IMR-90 (cell line): Measurements from ENCODE around the gene HPN. TPM values are rescaled to one million over a fixed set of nuclear protein-coding genes. Genes with fewer than 3 reads are reported as not detected.

Experiments
- ATAC-seq: fragments of 200-7000 bp; cut with Tn5 transposase; 2 replicates; pipeline ENCODE4 v1.9.1; 2020; ENCODE audit warnings: low read depth, mild to moderate bottlenecking, moderate library complexity
- BruUV-seq: library from RNA; stranded (reverse); fragments of 400-500 nt; replicated peaks from 2 replicates; lab custom pipeline; 2021; lab: Mats Ljungman, UMichigan
- CTCF ChIA-PET: fragments of 300-600 bp; formaldehyde crosslinking; extraction: SDS; loops from one replicate; lab custom pipeline; 2021; ENCODE audit warnings: antibody characterized with exemption; lab: Yijun Ruan, JAX
- POLR2A ChIA-PET: fragments of 300-600 bp; sonication (Branson Sonifier 250); formaldehyde crosslinking; loops from one replicate; lab custom pipeline; 2022; ENCODE audit warnings: antibody characterized with exemption; ENCODE audit not compliant: unreplicated experiment; lab: Charles Lee
- DNase-seq: peaks from one replicate; pipeline ENCODE4 v3.0.0; 2013
- H2AFZ ChIP-seq: replicated peaks from 2 replicates; pipeline ENCODE3; 2013; ENCODE audit warnings: low read length, mild to moderate bottlenecking; ENCODE audit not compliant: poor library complexity
- H2AK5ac ChIP-seq: 2 replicates; pipeline ENCODE4 v1.6.1; 2013; ENCODE audit warnings: low read depth, low read length, inconsistent platforms
- H2AK9ac ChIP-seq: replicated peaks from 2 replicates; pipeline ENCODE3; 2013; ENCODE audit warnings: mild to moderate bottlenecking, low read depth, low read length, moderate library complexity; ENCODE audit not compliant: poor library complexity
- H2BK120ac ChIP-seq: 2 replicates; pipeline ENCODE4 v1.6.1; 2013; ENCODE audit warnings: low read depth, low read length, inconsistent platforms
- H2BK15ac ChIP-seq: 3 replicates; pipeline ENCODE4 v1.6.1; 2013; ENCODE audit warnings: low read depth, low read length, inconsistent platforms
- H2BK20ac ChIP-seq: 2 replicates; pipeline ENCODE4 v1.6.1; 2013; ENCODE audit warnings: low read depth, mild to moderate bottlenecking, inconsistent platforms, low read length, moderate library complexity
- H2BK5ac ChIP-seq: 2 replicates; pipeline ENCODE4 v1.6.1; 2013; ENCODE audit warnings: mild to moderate bottlenecking, low read depth, low read length, inconsistent platforms; ENCODE audit not compliant: poor library complexity, severe bottlenecking
- H3K14ac ChIP-seq: replicated peaks from 2 replicates; pipeline ENCODE4 v1.6.1; 2013; ENCODE audit warnings: low read depth, low read length, inconsistent platforms
- H3K18ac ChIP-seq: 2 replicates; pipeline ENCODE4 v1.6.1; 2013; ENCODE audit warnings: low read depth, low read length, control low read depth
- H3K23ac ChIP-seq: 2 replicates; pipeline ENCODE4 v1.6.1; 2013; ENCODE audit warnings: low read depth, low read length, inconsistent platforms
- H3K27ac ChIP-seq: 2 replicates; pipeline ENCODE4 v1.5.1; 2013; ENCODE audit warnings: mild to moderate bottlenecking, control low read depth, low read length; ENCODE audit not compliant: insufficient read depth
- H3K27me3 ChIP-seq: 2 replicates; pipeline ENCODE4 v1.6.1; 2013; ENCODE audit warnings: low read length; ENCODE audit not compliant: control insufficient read depth, insufficient read depth
- H3K36me3 ChIP-seq: 2 replicates; pipeline ENCODE4 v1.6.1; 2013; ENCODE audit warnings: low read length, mixed read lengths; ENCODE audit not compliant: control insufficient read depth, insufficient read depth
- H3K4ac ChIP-seq: 2 replicates; pipeline ENCODE4 v1.6.1; 2013; ENCODE audit warnings: low read depth, low read length, inconsistent platforms
- H3K4me1 ChIP-seq: 2 replicates; pipeline ENCODE4 v1.6.1; 2013; ENCODE audit warnings: low read length, mixed read lengths; ENCODE audit not compliant: control insufficient read depth, insufficient read depth
- H3K4me2 ChIP-seq: 2 replicates; pipeline ENCODE4 v1.6.1; 2013; ENCODE audit warnings: low read depth, mild to moderate bottlenecking, control low read depth, low read length, moderate library complexity
- H3K4me3 ChIP-seq: 2 replicates; pipeline ENCODE4 v1.5.1; 2013; ENCODE audit warnings: low read depth, mild to moderate bottlenecking, control low read depth, low read length, moderate library complexity; ENCODE audit not compliant: insufficient read depth
- H3K56ac ChIP-seq: 2 replicates; pipeline ENCODE4 v1.6.1; 2013; ENCODE audit warnings: low read length, inconsistent platforms; ENCODE audit not compliant: insufficient read depth; ENCODE audit errors: extremely low read depth
- H3K79me1 ChIP-seq, 2 experiments: 2 replicates each; pipeline ENCODE4 v1.6.1; 2013; ENCODE audit warnings: low read length in 2 of 2, inconsistent platforms in 1 of 2, low read depth in 1 of 2
- H3K9ac ChIP-seq: 2 replicates; pipeline ENCODE4 v1.6.1; 2013; ENCODE audit warnings: low read depth, low read length, control low read depth
- H3K9me1 ChIP-seq: 2 replicates; pipeline ENCODE4 v1.6.1; 2013; ENCODE audit warnings: low read length, inconsistent platforms; ENCODE audit not compliant: insufficient read depth
- H3K9me3 ChIP-seq: 2 replicates; pipeline ENCODE4 v1.6.1; 2013; ENCODE audit warnings: low read length; ENCODE audit not compliant: control insufficient read depth, insufficient read depth
- H4K20me1 ChIP-seq: 2 replicates; pipeline ENCODE4 v1.6.1; 2013; ENCODE audit warnings: low read length, inconsistent platforms; ENCODE audit not compliant: insufficient read depth
- H4K5ac ChIP-seq: 2 replicates; pipeline ENCODE4 v1.6.1; 2013; ENCODE audit warnings: mild to moderate bottlenecking, low read depth, low read length, control low read depth
- H4K8ac ChIP-seq, 2 experiments: 2 replicates each; pipeline ENCODE4 v1.6.1; 2013; ENCODE audit warnings: low read depth in 2 of 2, low read length in 2 of 2, control low read depth in 1 of 2, inconsistent platforms in 1 of 2
- H4K91ac ChIP-seq: 2 replicates; pipeline ENCODE4 v1.6.1; 2013; ENCODE audit warnings: low read depth, low read length, inconsistent platforms; ENCODE audit not compliant: insufficient read depth
- CEBPB ChIP-seq: IDR thresholded peaks from 2 replicates; pipeline ENCODE4 v1.6.1; 2012; ENCODE audit warnings: low read depth, low read length, improper control_type of control experiment
- CHD1 ChIP-seq: IDR thresholded peaks from 2 replicates; pipeline ENCODE4 v1.6.1; 2012; ENCODE audit warnings: low read depth, low read length, improper control_type of control experiment
- FOS ChIP-seq: fragments of 150-350 bp; IDR thresholded peaks from 2 replicates; pipeline ENCODE4 v1.6.1; 2016; ENCODE audit warnings: low read depth, low read length
- MAFK ChIP-seq: IDR thresholded peaks from 2 replicates; pipeline ENCODE4 v1.6.1; 2012; ENCODE audit warnings: low read depth, low read length, improper control_type of control experiment
- MXI1 ChIP-seq: IDR thresholded peaks from 2 replicates; pipeline ENCODE4 v1.6.1; 2012; ENCODE audit warnings: low read depth, mild to moderate bottlenecking, low read length, moderate library complexity, borderline replicate concordance
- NFE2L2 ChIP-seq: fragments of 150-350 bp; IDR thresholded peaks from 2 replicates; pipeline ENCODE4 v1.6.1; 2016; ENCODE audit warnings: low read depth, mild to moderate bottlenecking, low read length
- POLR2A ChIP-seq: IDR thresholded peaks from 2 replicates; pipeline ENCODE4 v1.6.1; 2012; ENCODE audit warnings: mild to moderate bottlenecking, low read depth, low read length
- RAD21 ChIP-seq: IDR thresholded peaks from 2 replicates; pipeline ENCODE4 v1.6.1; 2012; ENCODE audit warnings: low read length, improper control_type of control experiment
- RCOR1 ChIP-seq: IDR thresholded peaks from 2 replicates; pipeline ENCODE4 v1.6.1; 2012; ENCODE audit warnings: mild to moderate bottlenecking, low read length, improper control_type of control experiment; ENCODE audit not compliant: insufficient replicate concordance
- WGBS, 2 experiments: methylation state at CpG; one replicate each; pipeline versions ENCODE4 v1.1.5 to v1.1.7; 2013; ENCODE audit warnings: missing lambda C conversion rate in 2 of 2; ENCODE audit not compliant: insufficient read length in 1 of 2; ENCODE audit errors: extremely low coverage in 2 of 2; 5-methylcytosine and 5-hydroxymethylcytosine counted together
- dilution Hi-C: fragments of 300-500 bp; cut with HindIII; formaldehyde crosslinking; loops from one replicate; pipeline ENCODE4 v1.14.3; 2018; ENCODE audit warnings: low sequenced_read_pairs; ENCODE audit not compliant: unreplicated experiment
- in situ Hi-C: fragments of 300-500 bp; cut with MboI; formaldehyde crosslinking; loops from 3 replicates; pipeline ENCODE4 v1.14.3; 2019; ENCODE audit warnings: low sequenced_read_pairs, inconsistent platforms, mixed read lengths
- intact Hi-C: fragments of 100-400 bp; cut with micrococcal nuclease; formaldehyde crosslinking; loops from 2 replicates; pipeline ENCODE4 v1.10.0; 2022
- polyA plus RNA-seq, 3 experiments: library from polyadenylated mRNA; depleted of rRNA; stranded (reverse); fragments of >200 nt; gene quantifications; 2 replicates each; pipeline ENCODE4 v1.2.3, GENCODE V29; 2012; ENCODE audit warnings: low replicate concordance in 1 of 3
- total RNA-seq: library from RNA; depleted of rRNA; stranded (reverse); fragments of >200 nt; gene quantifications from 2 replicates; pipeline ENCODE4 v1.2.3, GENCODE V29; 2012
- TF ChIP-seq, protein P1 (sequence below): conservative IDR thresholded peaks from 2 replicates; pipeline ENCODE4 v1.5.1; 2012; ENCODE audit warnings: mild to moderate bottlenecking, low read depth, low read length, improper control_type of control experiment
- TF ChIP-seq, protein P2 (sequence below): fragments of 150-350 bp; IDR thresholded peaks from 2 replicates; pipeline ENCODE4 v1.6.1; 2016; ENCODE audit warnings: low read depth, mild to moderate bottlenecking, low read length, moderate library complexity, borderline replicate concordance

Gene HPN
- total and polyA plus RNA-seq, 2 of the 4 experiments (the other 2 are of a cell fraction) = not detected

DNA sequence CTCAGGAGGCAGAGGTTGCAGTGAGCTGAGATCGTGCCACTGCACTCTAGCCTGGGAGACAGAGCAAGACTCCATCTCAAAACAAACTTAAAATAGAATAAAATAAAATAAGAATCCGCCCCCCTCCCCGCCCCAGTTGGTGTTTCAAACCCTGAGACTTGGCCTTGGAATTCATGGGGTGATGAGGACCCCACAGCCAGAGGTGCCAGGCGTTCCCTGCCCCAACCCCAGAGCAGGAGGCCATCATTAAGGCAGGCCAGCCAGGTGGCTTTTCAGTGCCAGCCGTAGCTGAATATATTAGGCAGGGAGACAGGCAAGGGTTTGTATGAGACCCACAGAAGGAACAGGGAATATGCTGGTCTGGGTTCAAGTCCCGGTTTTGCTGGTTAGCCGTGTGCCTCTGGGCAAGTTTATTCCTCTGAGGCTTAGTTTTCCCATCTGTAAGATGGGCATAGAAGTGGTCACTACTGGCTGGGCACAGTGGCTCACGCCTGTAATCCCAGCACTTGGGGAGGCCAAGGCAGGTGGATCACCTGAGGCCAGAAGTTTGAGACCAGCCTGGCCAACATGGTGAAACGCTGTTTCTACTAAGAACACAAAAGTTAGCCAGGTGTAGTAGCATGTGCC lies 12.3 kb downstream of the HPN start:
- H3K4me3 ChIP-seq = no peak overlapping the region
- no peak overlapping the region for H3K4me2 ChIP-seq
- no peaks in the 10 kb centered on the region for H3K79me1 ChIP-seq
- WGBS, 2 experiments = 73% methylated on average over 2 of the region's 9 CpGs; no CpG with 5 or more reads in 1 of the 2 experiments
- H3K9me3 ChIP-seq = no peaks in the 10 kb centered on the region
- no peak overlapping the region for H3K23ac ChIP-seq
- no peak overlapping the region for H4K8ac ChIP-seq
- intact Hi-C loops = no loop called here
- H4K91ac ChIP-seq = no peak overlapping the region
- H2BK20ac ChIP-seq = no peak overlapping the region
- no peak overlapping the region for H3K56ac ChIP-seq
- H3K4ac ChIP-seq = no peak overlapping the region
- dilution Hi-C loops = no loop called here
- in situ Hi-C loops = no loop called here
- no peak overlapping the region for H4K5ac ChIP-seq
- no peak overlapping the region for H2AK9ac ChIP-seq
- CTCF ChIA-PET = interaction anchor here (1.1 kb wide), 1 partner anchor 9 kb away, joined by 3 read pairs; no protein-coding TSS in a partner anchor
- ATAC-seq (no peak), DNase-seq (no peak)
- no peaks in the 10 kb centered on the region for H3K4me1 ChIP-seq
- H2AFZ ChIP-seq = no peak overlapping the region
- no peak overlapping the region for H2BK15ac ChIP-seq
- no peak overlapping the region for H2BK120ac ChIP-seq
- H3K27ac ChIP-seq = no peak overlapping the region
- no peak overlapping the region for H3K18ac ChIP-seq
- no TSS peak for BruUV-seq
- TF ChIP-seq RAD21 (no peak), RCOR1 (no peak), CEBPB (no peak), NFE2L2 (no peak), MXI1 (no peak), MAFK (no peak), POLR2A (no peak), CHD1 (no peak), FOS (no peak)
- TF ChIP-seq, protein P1, sequence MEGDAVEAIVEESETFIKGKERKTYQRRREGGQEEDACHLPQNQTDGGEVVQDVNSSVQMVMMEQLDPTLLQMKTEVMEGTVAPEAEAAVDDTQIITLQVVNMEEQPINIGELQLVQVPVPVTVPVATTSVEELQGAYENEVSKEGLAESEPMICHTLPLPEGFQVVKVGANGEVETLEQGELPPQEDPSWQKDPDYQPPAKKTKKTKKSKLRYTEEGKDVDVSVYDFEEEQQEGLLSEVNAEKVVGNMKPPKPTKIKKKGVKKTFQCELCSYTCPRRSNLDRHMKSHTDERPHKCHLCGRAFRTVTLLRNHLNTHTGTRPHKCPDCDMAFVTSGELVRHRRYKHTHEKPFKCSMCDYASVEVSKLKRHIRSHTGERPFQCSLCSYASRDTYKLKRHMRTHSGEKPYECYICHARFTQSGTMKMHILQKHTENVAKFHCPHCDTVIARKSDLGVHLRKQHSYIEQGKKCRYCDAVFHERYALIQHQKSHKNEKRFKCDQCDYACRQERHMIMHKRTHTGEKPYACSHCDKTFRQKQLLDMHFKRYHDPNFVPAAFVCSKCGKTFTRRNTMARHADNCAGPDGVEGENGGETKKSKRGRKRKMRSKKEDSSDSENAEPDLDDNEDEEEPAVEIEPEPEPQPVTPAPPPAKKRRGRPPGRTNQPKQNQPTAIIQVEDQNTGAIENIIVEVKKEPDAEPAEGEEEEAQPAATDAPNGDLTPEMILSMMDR = no peak
- TF ChIP-seq, protein P2, sequence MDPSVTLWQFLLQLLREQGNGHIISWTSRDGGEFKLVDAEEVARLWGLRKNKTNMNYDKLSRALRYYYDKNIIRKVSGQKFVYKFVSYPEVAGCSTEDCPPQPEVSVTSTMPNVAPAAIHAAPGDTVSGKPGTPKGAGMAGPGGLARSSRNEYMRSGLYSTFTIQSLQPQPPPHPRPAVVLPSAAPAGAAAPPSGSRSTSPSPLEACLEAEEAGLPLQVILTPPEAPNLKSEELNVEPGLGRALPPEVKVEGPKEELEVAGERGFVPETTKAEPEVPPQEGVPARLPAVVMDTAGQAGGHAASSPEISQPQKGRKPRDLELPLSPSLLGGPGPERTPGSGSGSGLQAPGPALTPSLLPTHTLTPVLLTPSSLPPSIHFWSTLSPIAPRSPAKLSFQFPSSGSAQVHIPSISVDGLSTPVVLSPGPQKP = no peak
- no peaks in the 10 kb centered on the region for H4K20me1 ChIP-seq
- no peak overlapping the region for H2AK5ac ChIP-seq
- H2BK5ac ChIP-seq = no peak overlapping the region
- peaks cover 28% of the 10 kb centered on the region for H3K27me3 ChIP-seq
- H3K14ac ChIP-seq = no peak overlapping the region
- no peaks in the 10 kb centered on the region for H3K9me1 ChIP-seq
- POLR2A ChIA-PET = no interaction called here
- H3K9ac ChIP-seq = no peak overlapping the region
- no peaks in the 10 kb centered on the region for H3K36me3 ChIP-seq
